SK-N-MC (cell line): ENCODE results near the gene CFI.

ENCODE experiments used
- EZH2 ChIP-seq: fragments of 200-600 bp; sonication (generic); IDR thresholded peaks from one replicate; pipeline ENCODE4 v1.6.1; 2017; ENCODE audit warnings: antibody characterized with exemption
- POLR2AphosphoS5 ChIP-seq: IDR thresholded peaks from 2 replicates; pipeline ENCODE4 v1.6.1; 2012; ENCODE audit warnings: mild to moderate bottlenecking, low read depth, low read length, borderline replicate concordance

GRCh38 chr4:109809655-109810054 is 7.9 kb upstream of the CFI start:
- no peak for TF ChIP-seq POLR2AphosphoS5
- no peak for TF ChIP-seq EZH2
